Body of pancreas (tissue), 4 donors: ENCODE measurements around the gene COL5A2.

ENCODE experiments used
- CTCF ChIP-seq, 7 experiments: fragments of 450-650 bp in 4 of 7; fragments of 200-600 bp in 3 of 7; sonication (generic) in 3 of 7; IDR thresholded peaks; one replicate each; pipeline ENCODE4 v1.5.1; 2016 to 2019; ENCODE audit warnings: antibody characterized with exemption in 7 of 7
- POLR2A ChIP-seq, 3 donors: fragments of 450-650 bp; IDR thresholded peaks; one replicate each; pipeline ENCODE4 v1.6.1; 2016; ENCODE audit warnings: antibody characterized with exemption in 3 of 3, mild to moderate bottlenecking in 2 of 3

- TF ChIP-seq CTCF (IDR thresholded peaks at IDR 0.05) (no peak), POLR2A (IDR thresholded peaks at IDR 0.05) (no peak)
These were observed 76.8 kb downstream of the COL5A2 start for GRCh38 chr2:189102735-189103134.
